NCI-H2107 (cell line): ENCODE results near the gene IFT172.
"Not testable (repeated sequence)": the region's sequence is repeated elsewhere in the genome, so short reads cannot be mapped to it uniquely, and the experiment has no call there.

Experiments used
- DNase-seq: peaks from one replicate; lab custom pipeline; 2025; lab: John Stamatoyannopoulos, UW

Gene IFT172

DNA sequence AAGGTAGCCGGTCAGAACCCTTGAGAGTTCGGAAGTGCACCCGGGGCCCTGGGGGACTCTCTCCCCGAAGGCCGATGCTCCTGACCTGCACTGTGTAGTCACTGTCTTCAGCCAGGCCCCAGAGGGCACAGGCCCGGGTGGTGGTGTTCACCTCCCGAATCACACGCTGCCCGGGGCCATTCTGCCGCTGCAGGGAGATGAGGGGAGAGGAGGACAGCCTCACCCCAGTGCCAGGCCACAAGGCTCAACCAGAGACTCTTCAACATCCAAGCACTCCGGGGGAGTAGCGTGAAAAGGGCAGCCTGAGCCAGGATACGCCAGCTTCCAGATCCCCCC is 4.4 kb upstream of the IFT172 start:
- no peak for DNase-seq

- no peak for DNase-seq
Measured at GRCh38 chr2:27492557-27492956, 3.0 kb upstream of the IFT172 start.

GRCh38 chr2:27489118-27489497 is 435 bp downstream of the IFT172 start:
- DNase-seq = no peak

- no peak for DNase-seq
Measured at GRCh38 chr2:27485496-27485895, 4.0 kb downstream of the IFT172 start.

- no peak for DNase-seq
Measured at GRCh38 chr2:27471961-27472360, 17.6 kb downstream of the IFT172 start.

DNA sequence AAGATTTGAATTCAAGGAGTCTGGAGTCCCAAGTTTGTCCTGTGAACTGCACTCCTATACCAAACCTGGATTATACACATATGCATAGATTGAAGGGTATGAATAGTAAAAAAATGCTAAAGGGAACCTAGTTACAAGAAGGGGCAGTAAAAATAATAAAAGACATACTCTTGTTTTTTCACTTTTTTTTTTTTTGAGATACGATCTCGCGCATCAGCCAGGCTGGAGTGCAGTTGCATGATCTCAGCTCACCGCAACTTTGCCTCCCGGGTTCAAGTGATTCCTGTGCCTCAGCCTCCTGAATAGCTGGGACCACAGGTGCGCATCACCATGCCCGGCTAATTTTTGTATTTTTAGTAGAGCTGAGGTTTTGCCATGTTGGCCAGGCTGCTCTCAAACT is 25.1 kb downstream of the IFT172 start:
- DNase-seq = no peak

DNA sequence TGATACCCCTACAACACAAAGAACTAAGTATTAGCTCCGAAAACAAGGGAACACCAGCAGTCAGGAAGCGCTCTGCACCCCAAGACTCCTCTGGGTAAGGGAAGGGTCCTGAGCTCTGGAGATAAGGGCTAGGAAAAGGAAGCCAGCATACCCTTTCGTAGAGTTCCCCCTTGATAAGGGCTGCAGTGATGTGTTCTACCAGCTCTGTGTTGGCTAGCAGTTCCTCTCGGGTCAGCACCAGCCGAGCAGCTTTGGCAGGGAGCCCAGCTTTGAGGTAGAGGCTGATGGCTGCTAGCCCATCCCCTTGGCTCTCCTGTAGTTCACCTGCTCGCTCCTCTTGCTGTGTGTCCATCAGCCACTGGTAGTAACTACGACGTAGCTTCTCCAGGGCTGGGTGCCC is 28.4 kb downstream of the IFT172 start:
- no peak for DNase-seq

DNA sequence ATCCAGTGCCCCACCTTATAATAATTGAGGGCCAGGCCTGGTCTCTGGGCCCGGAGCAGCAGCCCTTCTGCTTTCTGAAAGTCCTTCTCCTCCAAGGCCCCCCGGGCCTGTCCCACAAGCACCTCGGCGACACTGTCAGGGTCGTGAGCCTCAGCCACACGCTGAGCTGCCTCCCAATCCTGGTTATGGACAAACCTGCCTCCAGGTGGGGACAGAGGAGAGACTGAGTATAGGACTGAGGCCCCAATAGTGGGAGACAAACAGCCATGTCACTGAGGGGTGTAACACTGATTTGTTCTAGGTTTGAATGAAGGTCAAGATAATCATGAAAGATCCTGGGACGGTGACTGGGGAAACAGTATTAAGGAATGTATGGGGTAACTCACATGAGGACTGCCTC is 35.6 kb downstream of the IFT172 start:
- no peak for DNase-seq

DNA sequence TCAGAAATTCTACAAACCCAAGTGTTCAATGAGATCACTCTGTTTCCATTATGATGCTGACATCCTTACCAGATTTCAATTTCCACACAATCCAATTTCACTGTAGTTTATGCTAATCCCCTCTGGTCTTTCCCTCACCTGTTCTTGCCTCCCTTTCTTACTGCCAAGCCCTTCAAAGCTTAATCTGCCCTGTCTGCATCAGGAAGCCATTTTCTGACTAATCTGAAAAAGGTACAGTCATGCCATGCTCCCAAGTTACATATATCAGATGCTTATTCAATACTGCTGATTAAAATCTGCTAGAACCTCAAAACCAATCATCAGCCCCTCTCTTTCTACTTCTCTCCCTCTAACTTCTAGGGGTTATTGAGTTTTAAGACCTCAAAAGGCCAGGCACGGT is 38.4 kb downstream of the IFT172 start:
- DNase-seq = no peak

DNA sequence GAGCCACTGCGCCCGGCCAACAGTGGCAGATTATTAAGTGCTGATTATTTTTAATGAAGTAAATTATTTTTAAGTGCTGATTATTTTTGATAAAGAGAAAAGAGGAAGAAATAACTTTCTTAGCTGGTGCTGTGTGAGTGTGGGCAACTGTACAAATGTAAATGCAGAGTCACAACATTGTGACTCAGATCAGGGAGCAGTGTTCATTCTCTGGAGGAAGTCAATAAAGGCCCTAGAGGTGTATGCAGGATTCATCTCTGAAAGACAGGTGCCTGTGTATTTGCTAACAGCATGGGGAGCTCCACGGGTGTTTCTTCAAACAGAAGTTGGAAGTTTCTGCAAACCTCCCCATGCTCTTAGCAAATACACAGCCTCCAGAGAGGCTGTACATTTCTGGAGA is 41.2 kb downstream of the IFT172 start:
- DNase-seq = no peak

GRCh38 chr2:27446057-27446456 is 43.5 kb downstream of the IFT172 start:
- DNase-seq = peak; percentile 13

- no peak for DNase-seq
Measured at GRCh38 chr2:27445615-27446014, 43.9 kb downstream of the IFT172 start.

DNA sequence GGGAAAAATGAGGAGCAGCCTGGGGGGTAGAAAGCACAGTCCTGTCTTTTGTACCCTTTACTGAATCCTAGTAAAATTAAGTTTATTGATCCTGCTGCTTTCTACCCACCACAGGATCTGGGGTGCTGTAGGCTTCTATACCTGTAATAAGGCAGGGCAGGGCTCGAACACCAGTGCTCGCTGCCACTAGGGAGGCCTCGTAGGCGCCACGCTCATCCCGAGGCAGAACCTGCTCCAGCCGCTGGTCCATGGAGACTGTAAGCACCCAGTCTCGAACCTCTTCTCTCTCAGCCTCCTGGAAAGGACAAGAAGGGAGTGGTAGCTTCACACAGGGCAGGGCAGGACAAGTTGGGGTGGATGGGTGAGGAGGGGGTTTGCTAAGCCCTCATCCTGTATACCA is 44.4 kb downstream of the IFT172 start:
- DNase-seq = no peak

GRCh38 chr2:27442920-27443282 is 46.6 kb downstream of the IFT172 start:
- DNase-seq = no peak

GRCh38 chr2:27441958-27442919 is 47.3 kb downstream of the IFT172 start, which contains the start of gene KRTCAP3:
KRTCAP3 (plus strand) TSS chr2:27442381; CDS start chr2:27442413, 32 bp downstream.
- peak; percentile 8 for DNase-seq

DNA sequence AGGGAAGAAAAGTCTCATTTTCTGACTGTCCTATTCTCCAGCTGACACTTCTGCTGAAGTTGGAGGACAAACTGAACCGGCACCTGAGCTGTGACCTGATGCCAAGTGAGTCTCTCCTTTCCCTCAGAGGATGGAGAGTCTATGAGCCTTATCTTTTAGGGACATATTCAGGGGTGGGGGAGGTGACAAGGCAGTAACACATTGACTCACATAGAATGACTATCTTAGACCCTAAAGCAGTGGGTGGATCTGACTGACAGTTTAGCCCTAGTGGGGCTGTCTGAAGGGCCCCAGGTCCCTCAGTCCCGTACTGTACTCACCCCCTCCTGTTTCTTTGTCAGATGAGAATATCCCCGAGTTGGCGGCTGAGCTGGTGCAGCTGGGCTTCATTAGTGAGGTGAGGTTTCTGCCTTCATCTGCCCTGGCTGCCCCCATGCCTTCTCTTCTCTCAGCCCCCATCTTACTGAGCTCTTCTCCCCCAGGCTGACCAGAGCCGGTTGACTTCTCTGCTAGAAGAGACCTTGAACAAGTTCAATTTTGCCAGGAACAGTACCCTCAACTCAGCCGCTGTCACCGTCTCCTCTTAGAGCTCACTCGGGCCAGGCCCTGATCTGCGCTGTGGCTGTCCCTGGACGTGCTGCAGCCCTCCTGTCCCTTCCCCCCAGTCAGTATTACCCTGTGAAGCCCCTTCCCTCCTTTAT is 48.2 kb downstream of the IFT172 start:
- DNase-seq = no peak

DNA sequence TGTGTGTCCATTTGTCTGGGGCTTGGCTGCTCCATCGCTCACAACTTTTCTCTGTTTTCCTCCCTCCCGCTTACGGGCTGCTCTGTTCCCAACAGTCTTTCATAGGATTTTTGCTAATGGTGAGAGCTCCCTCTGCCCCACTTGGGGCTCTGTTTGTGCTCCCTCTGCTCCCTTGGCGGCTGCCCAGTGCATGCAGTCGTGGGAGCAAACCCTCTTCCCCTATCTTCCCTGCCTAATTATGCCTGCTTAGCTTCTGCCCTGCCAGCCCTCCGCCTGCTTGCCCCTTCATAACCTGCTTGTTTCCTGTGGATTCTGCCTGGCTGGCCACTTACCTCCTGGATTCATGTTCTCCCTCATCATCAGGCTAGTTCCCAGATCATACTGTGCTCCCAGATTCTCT is 53.9 kb downstream of the IFT172 start:
- DNase-seq = no peak

DNA sequence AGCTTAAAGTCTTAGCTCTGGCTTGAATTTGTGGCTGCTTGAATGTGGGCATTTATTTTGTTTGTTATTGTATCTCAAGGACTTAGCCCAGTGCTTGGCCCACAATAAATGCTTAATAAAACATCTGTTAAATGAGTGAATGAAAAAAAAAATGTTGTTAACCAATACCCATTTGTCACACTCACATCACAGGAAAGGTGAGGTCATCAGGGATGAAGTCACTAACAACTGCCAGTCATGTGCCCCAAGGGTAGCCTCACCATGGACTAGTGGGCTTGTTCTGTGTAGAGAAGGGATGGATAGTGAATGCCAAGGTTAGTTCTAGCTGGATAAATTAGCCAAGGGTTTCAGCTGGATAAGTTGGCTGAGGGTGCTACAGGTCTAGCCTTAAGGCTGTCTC is 58.1 kb downstream of the IFT172 start:
- no peak for DNase-seq

DNA sequence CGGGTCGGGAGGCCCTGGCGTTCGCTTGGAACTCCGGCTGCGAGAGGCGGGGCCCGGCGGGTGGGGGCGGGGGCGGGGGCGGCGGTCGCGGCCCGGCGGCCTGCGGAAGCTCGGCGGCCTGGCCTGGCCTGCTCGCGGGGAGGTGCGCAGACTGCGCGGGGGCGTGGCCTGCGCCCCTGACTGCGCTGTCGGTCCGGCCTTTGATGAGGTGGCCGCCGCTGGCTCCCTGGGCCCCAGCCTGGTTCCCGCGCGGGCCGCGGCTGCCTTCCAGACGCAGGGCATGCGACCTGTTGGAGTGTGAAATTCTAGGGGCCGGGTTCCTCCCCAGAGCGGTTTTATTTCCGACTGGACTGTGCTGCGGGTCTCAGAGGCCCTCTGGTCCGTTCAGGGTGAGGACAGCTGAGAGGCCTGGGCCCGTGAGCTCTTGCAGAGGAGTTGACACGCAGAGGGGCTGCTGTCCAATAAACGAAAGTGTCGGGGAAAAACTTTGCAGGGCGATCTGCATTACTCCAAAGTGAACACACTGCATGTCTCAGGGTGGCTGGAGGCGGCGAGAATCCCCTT is 60.5 kb downstream of the IFT172 start:
- DNase-seq = no peak

GRCh38 chr2:27428213-27428977 is 61.1 kb downstream of the IFT172 start, which contains the start of gene NRBP1:
NRBP1 (plus strand) TSS chr2:27428631; CDS start chr2:27433274, 4,643 bp downstream.
- DNase-seq = peak; percentile 84

DNA sequence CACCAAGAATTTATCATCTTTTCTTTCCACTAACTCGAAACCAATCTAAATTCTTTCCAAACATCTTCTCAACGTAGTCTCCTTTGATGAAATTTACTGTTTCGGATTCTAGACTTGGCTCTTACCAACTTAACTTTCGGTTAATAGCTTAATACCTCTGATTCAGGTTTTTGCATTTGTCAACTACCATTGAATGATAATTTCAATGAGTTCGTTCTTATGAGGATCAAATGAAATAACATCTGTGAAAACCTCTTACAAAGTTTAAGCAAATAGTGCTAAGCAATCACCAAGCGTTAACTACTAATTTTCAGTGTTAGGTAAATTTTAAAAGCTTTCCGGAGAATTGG is 61.7 kb downstream of the IFT172 start:
- DNase-seq = no peak

GRCh38 chr2:27425039-27425438 is 64.5 kb downstream of the IFT172 start:
- DNase-seq = not testable (repeated sequence)
